ENCODE results near the gene COL4A1.

- no peak for TF ChIP-seq CTCF (IDR thresholded peaks at IDR 0.05)
- TF ChIP-seq POLR2AphosphoS5 (IDR thresholded peaks at IDR 0.05), result no peak
Measured at GRCh38 chr13:110227416-110227815, 79.5 kb downstream of the COL4A1 start.

Data from gastroesophageal sphincter (tissue), 3 donors.